AG04449 (cell line): ENCODE results near the gene OXGR1.

Experiments
- CTCF ChIA-PET: fragments of 350-600 bp; formaldehyde crosslinking; extraction: SDS; loops from one replicate; lab custom pipeline; 2021; ENCODE audit warnings: antibody characterized with exemption; lab: Yijun Ruan, JAX
- POLR2A ChIA-PET: fragments of 400-600, 350-600 bp; formaldehyde crosslinking; extraction: SDS; loops from one replicate; lab custom pipeline; 2020; ENCODE audit warnings: antibody characterized with exemption, inconsistent platforms; lab: Yijun Ruan, JAX
- DNase-seq: peaks from one replicate; pipeline ENCODE4 v3.0.0-alpha.2; 2010; ENCODE audit warnings: low read depth, low spot score
- H3K4me3 ChIP-seq: 2 replicates; pipeline ENCODE4 v1.5.1; 2011; ENCODE audit warnings: low read depth, mild to moderate bottlenecking, control low read depth, low read length
- TF ChIP-seq, protein P1 (sequence below): IDR thresholded peaks from one replicate; pipeline ENCODE4 v1.5.1; 2011; ENCODE audit warnings: mild to moderate bottlenecking, moderate library complexity, low read length, control low read depth, inconsistent platforms; ENCODE audit not compliant: insufficient read depth; ENCODE audit errors: missing control alignments

OXGR1 gene

DNA sequence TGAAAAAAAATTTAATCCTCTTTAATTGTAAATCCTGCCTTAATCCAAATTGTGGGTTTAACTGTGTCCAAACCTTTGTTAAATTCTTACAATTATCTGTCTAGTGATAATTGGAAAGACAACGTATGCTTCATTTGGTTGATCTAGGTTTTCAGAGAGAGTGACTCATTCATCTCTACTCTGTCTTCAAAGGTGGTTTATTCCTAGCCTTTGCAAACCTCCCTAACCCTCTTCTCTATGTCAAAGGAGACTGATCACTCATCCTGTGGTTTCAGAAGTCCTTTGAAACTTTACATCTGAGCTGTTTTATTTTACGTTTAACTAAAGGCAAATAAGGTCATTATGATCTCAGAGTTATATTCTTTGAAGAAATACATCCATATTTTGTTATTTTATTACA is 8.8 kb upstream of the OXGR1 start:
- no peak overlapping the region for H3K4me3 ChIP-seq
- CTCF ChIA-PET: interaction anchor here (1.3 to 2.6 kb wide), 3 partner anchors 12 to 797 kb away, joined by 3 to 9 read pairs (median 4); no protein-coding TSS in a partner anchor
- POLR2A ChIA-PET: interaction anchor here (0.7 kb wide), 1 partner anchor 15 kb away, joined by 3 read pairs; no protein-coding TSS in a partner anchor
- DNase-seq: no peak
- TF ChIP-seq, protein P1, sequence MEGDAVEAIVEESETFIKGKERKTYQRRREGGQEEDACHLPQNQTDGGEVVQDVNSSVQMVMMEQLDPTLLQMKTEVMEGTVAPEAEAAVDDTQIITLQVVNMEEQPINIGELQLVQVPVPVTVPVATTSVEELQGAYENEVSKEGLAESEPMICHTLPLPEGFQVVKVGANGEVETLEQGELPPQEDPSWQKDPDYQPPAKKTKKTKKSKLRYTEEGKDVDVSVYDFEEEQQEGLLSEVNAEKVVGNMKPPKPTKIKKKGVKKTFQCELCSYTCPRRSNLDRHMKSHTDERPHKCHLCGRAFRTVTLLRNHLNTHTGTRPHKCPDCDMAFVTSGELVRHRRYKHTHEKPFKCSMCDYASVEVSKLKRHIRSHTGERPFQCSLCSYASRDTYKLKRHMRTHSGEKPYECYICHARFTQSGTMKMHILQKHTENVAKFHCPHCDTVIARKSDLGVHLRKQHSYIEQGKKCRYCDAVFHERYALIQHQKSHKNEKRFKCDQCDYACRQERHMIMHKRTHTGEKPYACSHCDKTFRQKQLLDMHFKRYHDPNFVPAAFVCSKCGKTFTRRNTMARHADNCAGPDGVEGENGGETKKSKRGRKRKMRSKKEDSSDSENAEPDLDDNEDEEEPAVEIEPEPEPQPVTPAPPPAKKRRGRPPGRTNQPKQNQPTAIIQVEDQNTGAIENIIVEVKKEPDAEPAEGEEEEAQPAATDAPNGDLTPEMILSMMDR: no peak

DNA sequence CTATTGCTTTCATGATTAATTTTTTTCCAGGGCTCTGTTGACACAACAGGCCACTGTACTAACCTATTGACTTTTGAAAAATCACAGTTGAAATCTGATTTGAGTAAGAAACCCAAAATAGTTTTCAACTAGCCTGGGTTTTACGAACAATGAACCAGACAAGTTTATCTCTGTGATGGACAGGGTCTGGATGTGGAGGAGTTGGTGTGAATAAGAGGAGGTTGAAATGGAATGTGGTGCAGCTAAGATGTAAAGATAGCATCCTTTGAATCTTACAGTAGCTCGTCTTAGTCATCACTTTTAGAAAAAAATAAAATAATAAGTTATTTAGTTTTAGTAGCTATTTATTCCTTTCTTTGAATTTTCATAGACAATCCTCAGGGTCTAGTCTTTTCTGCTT is 8.3 kb upstream of the OXGR1 start:
- CTCF ChIA-PET: interaction anchor here (1.3 to 2.6 kb wide), 2 partner anchors 13 to 16 kb away, joined by 4 to 9 read pairs; no protein-coding TSS in a partner anchor
- POLR2A ChIA-PET: interaction anchor here (0.7 kb wide), 1 partner anchor 15 kb away, joined by 3 read pairs; no protein-coding TSS in a partner anchor
- H3K4me3 ChIP-seq: no peak overlapping the region
- no peak for DNase-seq
- TF ChIP-seq, protein P1: no peak

DNA sequence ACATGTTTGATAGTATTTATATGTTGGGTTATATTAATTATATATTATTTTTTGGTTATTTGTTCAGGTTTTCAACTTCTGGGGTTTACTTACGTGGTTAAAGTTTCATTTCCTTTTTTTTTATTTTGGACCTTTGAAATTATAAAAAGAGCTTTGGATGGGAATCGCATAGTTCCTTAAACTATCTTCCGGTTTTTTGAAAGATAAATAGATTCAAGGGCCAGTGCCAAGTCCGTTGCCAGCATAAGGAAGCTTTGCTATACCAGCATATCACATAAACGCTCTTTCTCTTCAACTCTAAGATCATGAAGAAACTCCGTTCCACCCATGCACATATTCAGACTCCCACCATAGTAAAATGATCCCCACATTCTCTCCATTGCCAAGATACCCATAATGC is 7.4 kb upstream of the OXGR1 start:
- POLR2A ChIA-PET: no interaction called here
- no peak overlapping the region for H3K4me3 ChIP-seq
- CTCF ChIA-PET: interaction anchor here (2.6 kb wide), 1 partner anchor 17 kb away, joined by 9 read pairs; no protein-coding TSS in a partner anchor
- TF ChIP-seq, protein P1: no peak
- no peak for DNase-seq

DNA sequence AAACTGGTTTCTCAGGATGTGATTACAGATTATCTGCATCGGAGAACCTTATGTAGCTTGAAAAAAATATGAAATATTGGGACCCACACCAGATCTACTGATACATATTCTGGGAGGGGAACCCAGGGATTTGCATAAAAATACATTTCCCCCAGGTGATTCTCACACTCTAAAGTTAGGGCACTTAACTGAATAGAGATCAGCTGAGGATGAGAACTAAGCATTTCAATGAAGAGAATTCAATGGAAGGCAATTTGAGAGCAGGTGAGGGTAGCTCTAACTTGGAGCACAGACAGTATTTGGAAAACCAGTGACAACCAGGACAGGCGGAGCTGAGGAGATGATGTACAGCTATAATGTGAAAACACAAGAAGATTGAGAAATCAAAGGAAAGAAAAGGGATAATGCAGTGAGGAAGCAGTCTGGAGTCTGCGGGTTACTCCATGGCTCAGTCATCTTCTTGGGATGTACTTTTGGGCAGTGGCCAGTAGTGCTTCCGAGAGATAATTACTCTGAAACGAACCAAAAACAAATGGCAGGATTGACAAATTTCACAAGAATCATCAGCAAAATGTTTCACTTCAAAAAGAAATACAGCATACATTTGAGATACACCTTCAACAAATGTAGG is 6.1 kb upstream of the OXGR1 start:
- ChIA-PET POLR2A (no interaction called here), CTCF (interaction anchor here (1.5 kb wide), 1 partner anchor 19 kb away, joined by 3 read pairs; no protein-coding TSS in a partner anchor)
- no peak overlapping the region for H3K4me3 ChIP-seq
- no peak for DNase-seq
- TF ChIP-seq, protein P1: no peak

DNA sequence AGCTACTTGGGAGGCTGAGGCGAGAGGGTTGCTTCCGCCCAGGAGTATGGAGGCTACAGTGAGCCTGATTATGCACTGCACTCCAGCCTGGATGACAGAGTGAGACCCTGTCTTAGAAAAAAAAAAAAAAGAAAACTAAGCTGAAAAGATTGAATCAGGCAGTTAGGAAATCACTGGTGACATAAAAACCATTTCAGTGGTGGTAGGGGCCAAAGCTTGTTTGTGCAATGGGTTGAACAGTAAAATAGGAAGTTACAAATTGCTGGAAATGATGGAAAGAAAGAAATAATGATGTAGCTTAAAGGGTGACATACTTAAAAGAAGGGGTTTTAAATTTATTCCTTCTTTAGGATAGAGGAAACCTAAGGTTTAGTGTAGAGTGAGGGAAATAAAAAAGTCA is 4.8 kb upstream of the OXGR1 start:
- TF ChIP-seq, protein P1: no peak
- ChIA-PET POLR2A (no interaction called here), CTCF (interaction anchor here (1.3 to 1.5 kb wide), 3 partner anchors 18 to 21 kb away, joined by 3 to 4 read pairs (median 3); no protein-coding TSS in a partner anchor)
- DNase-seq: no peak
- no peak overlapping the region for H3K4me3 ChIP-seq

DNA sequence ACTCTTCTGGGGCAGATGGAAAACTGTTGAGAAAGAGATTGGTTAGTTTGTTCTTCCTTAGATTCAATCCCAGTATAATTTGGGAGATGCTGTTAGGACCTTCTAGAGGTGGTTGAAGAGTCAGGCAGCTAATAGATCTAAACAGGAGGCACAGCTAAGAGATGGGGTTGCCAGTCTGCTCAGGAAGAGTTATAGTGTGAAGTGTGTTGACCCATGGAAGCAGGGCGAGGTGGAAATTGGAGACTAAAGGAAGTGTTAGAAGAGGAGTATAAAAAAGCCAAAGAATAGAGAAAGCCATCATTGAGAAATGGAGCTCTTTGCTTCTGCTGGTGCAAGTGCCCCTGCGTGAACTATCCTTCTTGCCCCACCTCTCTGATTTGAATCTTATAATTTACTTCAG is 3.8 kb upstream of the OXGR1 start:
- ChIA-PET POLR2A (no interaction called here), CTCF (interaction anchor here (1.5 kb wide), 1 partner anchor 19 kb away, joined by 4 read pairs; no protein-coding TSS in a partner anchor)
- TF ChIP-seq, protein P1: no peak
- no peak for DNase-seq
- H3K4me3 ChIP-seq: no peak overlapping the region
